ENCODE data around the gene MCFD2. TPM values are rescaled to one million over a fixed set of nuclear protein-coding genes. Genes with fewer than 3 reads are reported as not detected.

MCFD2 gene
- polyA plus RNA-seq, 4 donors, result 20.8 to 71.1 (median 33.2) TPM

DNA sequence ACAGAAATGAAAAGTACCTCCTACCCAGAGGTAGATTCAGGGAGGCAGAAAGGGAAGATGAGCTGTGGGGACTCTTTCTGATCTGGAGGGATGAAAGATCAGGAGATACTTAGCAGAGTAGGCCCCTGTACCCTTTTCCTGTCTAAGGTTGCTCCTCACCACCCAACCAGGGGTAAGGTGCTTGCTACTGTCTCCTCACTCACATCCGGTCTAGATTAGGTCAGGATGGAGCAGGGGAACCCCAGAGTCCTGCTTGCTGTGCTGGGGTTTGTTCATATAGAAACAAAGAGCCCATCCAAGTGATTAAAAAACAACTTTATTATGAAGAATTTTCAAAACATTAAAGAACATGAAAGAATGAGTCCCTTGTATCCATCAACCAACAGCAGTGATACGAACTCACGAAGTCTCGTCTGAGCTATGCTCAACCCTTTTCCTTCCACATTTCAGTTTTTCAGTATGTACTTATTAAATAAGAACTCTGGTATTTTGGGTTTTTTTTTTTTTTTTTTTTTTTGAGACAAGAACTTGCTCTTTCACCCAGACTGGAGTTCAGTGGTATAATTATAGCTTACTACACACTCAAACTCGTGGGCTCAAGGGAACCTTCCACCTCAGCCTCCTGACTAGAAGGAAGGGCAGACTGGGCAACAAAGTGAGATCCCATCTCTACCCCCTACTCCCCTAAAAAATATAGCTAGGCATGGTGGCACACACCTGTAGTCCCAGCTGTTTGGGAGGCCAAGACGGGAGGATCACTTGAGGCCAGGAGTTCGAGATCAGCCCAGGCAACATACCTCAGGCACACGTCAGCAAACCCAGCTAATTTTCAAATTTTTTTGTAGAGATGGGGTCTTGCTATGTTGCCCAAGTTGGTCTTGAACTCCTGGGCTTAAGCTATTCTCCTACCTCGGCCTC, 28.5 kb upstream of the MCFD2 start:
- 79 to 84% (median 79%) methylated on average over 9 of the region's 9 CpGs for WGBS, 3 donors
- peak overlapping the region in 1 of 3 donors; percentile 57 for H3K27ac ChIP-seq (ENCODE audit: low read depth in 1 of 3, low read length in 2 of 3)
- H3K4me3 ChIP-seq (ENCODE audit: low read depth in 1 of 3, low read length in 3 of 3), result no peak overlapping the region
- peaks cover 0 to 20% (median 0%) of the 10 kb centered on the region in 3 donors for H3K36me3 ChIP-seq (ENCODE audit: control insufficient read depth in 3 of 3, insufficient read depth in 2 of 3, low read depth in 1 of 3, low read length in 3 of 3)
- no peaks in the 10 kb centered on the region for H3K27me3 ChIP-seq (ENCODE audit: control insufficient read depth in 3 of 3, insufficient read depth in 3 of 3, low read length in 3 of 3)
- H3K4me1 ChIP-seq (ENCODE audit: control insufficient read depth in 3 of 3, insufficient read depth in 2 of 3, low read depth in 1 of 3, low read length in 2 of 3), result peaks cover 4 to 19% (median 13%) of the 10 kb centered on the region in 3 donors
- no peaks in the 10 kb centered on the region for H3K9me3 ChIP-seq (ENCODE audit: control insufficient read depth in 2 of 2, insufficient read depth in 1 of 2, low read depth in 1 of 2, low read length in 1 of 2)
- no peak for FAIRE-seq
- DNase-seq, result peak in 1 of 2 donors; percentile 30

GRCh38 chr2:46942891-46943626, 27.5 kb upstream of the MCFD2 start:
- peak overlapping the region in 1 of 3 donors; percentile 57 for H3K27ac ChIP-seq (ENCODE audit: low read depth in 1 of 3, low read length in 2 of 3)
- FAIRE-seq (no peak), DNase-seq (no peak)
- no peaks in the 10 kb centered on the region for H3K27me3 ChIP-seq (ENCODE audit: control insufficient read depth in 3 of 3, insufficient read depth in 3 of 3, low read length in 3 of 3)
- H3K9me3 ChIP-seq (ENCODE audit: control insufficient read depth in 2 of 2, insufficient read depth in 1 of 2, low read depth in 1 of 2, low read length in 1 of 2), result no peaks in the 10 kb centered on the region
- 72 to 84% (median 74%) methylated on average over 10 of the region's 10 CpGs for WGBS, 3 donors
- peaks cover 4 to 19% (median 13%) of the 10 kb centered on the region in 3 donors for H3K4me1 ChIP-seq (ENCODE audit: control insufficient read depth in 3 of 3, insufficient read depth in 2 of 3, low read depth in 1 of 3, low read length in 2 of 3)
- peaks cover 0 to 18% (median 0%) of the 10 kb centered on the region in 3 donors for H3K36me3 ChIP-seq (ENCODE audit: control insufficient read depth in 3 of 3, insufficient read depth in 2 of 3, low read depth in 1 of 3, low read length in 3 of 3)
- H3K4me3 ChIP-seq (ENCODE audit: low read depth in 1 of 3, low read length in 3 of 3), result peak overlapping the region in 1 of 3 donors; percentile 98

GRCh38 chr2:46942143-46942526, 26.5 kb upstream of the MCFD2 start:
- 1 to 5% (median 3%) methylated on average over 9 to 10 of the region's 10 CpGs for WGBS, 3 donors
- DNase-seq, result peak in 1 of 2 donors; percentile 58
- Histone ChIP-seq H3K27me3 (ENCODE audit: control insufficient read depth in 3 of 3, insufficient read depth in 3 of 3, low read length in 3 of 3) (no peaks in the 10 kb centered on the region), H3K9me3 (ENCODE audit: control insufficient read depth in 2 of 2, insufficient read depth in 1 of 2, low read depth in 1 of 2, low read length in 1 of 2) (no peaks in the 10 kb centered on the region), H3K4me3 (ENCODE audit: low read depth in 1 of 3, low read length in 3 of 3) (peak overlapping the region; percentile 78 to 98 (median 81)), H3K27ac (ENCODE audit: low read depth in 1 of 3, low read length in 2 of 3) (peak overlapping the region; percentile 82 to 97 (median 87)), H3K4me1 (ENCODE audit: control insufficient read depth in 3 of 3, insufficient read depth in 2 of 3, low read depth in 1 of 3, low read length in 2 of 3) (peaks cover 4 to 19% (median 13%) of the 10 kb centered on the region in 3 donors), H3K36me3 (ENCODE audit: control insufficient read depth in 3 of 3, insufficient read depth in 2 of 3, low read depth in 1 of 3, low read length in 3 of 3) (peaks cover 0 to 18% (median 0%) of the 10 kb centered on the region in 3 donors)
- no peak for FAIRE-seq

DNA sequence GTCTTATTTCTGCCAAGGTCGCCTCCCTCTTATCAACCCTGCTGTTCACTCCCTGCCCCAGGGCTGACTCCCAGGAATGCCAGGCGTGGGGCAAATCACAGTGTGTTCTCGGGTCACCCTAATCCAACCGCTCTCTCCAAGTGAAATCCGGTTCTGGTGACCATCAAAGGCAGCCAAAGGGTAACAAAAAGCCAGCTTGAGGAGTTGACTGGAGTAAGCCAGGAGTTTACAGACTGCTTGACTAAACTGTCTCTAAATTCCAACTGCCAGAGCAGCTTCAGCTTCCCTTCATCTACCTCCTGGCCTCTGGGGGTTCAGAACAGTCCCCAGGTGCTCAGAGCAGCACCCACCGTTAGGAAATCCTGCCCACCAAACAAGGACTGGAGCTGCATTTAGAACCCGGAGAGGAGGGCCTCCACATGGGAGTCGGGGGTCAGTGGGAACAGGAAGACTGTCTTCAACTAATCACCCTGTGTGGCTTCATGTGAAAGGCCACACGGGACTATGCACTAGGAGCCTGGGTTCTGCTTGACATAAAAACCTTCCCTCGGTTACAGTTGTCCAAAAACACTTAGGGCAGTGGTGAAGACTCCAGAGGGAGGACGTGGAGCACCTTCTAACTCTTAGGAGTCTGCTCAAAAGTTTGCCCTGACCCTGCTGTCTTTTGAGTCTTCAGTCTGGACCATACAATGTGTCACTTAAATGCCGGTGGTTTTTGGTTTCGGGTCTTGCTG, 24.2 kb upstream of the MCFD2 start:
- Histone ChIP-seq H3K9me3 (ENCODE audit: control insufficient read depth in 2 of 2, insufficient read depth in 1 of 2, low read depth in 1 of 2, low read length in 1 of 2) (no peaks in the 10 kb centered on the region), H3K4me3 (ENCODE audit: low read depth in 1 of 3, low read length in 3 of 3) (peak overlapping the region in 1 of 3 donors; percentile 98), H3K36me3 (ENCODE audit: control insufficient read depth in 3 of 3, insufficient read depth in 2 of 3, low read depth in 1 of 3, low read length in 3 of 3) (peaks cover 0 to 3% (median 0%) of the 10 kb centered on the region in 3 donors), H3K27me3 (ENCODE audit: control insufficient read depth in 3 of 3, insufficient read depth in 3 of 3, low read length in 3 of 3) (no peaks in the 10 kb centered on the region), H3K4me1 (ENCODE audit: control insufficient read depth in 3 of 3, insufficient read depth in 2 of 3, low read depth in 1 of 3, low read length in 2 of 3) (peaks cover 4 to 19% (median 13%) of the 10 kb centered on the region in 3 donors), H3K27ac (ENCODE audit: low read depth in 1 of 3, low read length in 2 of 3) (peak overlapping the region; percentile 66 to 95 (median 92))
- WGBS, 3 donors, result 34 to 60% (median 38%) methylated on average over 13 of the region's 13 CpGs
- DNase-seq (peak; percentile 18 to 68), FAIRE-seq (no peak)

DNA sequence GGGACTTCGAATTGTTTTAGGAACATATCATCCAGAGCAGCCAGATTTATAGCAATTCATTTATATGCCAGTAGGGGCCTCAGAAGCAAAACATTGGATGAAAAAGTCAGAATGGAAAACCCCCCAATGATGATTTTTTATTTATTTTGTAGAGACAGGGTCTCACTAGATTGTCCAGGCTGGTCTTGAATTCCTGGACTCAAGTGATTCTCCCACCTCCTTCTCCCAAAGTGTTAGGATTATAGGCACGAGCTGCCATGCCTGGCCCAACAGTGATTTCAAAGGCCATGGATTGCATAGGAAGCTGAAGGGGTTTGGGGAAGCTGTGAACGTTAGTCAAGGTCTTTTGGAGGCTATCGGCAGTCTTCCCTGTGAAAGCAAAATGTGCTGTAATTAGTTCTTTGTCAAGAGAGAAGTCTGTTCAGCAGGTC, 21.9 kb upstream of the MCFD2 start:
- WGBS, 3 donors, result 54 to 75% (median 63%) methylated on average over 4 of the region's 4 CpGs
- no peak overlapping the region for H3K27ac ChIP-seq (ENCODE audit: low read depth in 1 of 3, low read length in 2 of 3)
- DNase-seq (no peak), FAIRE-seq (no peak)
- H3K9me3 ChIP-seq (ENCODE audit: control insufficient read depth in 2 of 2, insufficient read depth in 1 of 2, low read depth in 1 of 2, low read length in 1 of 2), result no peaks in the 10 kb centered on the region
- H3K27me3 ChIP-seq (ENCODE audit: control insufficient read depth in 3 of 3, insufficient read depth in 3 of 3, low read length in 3 of 3), result no peaks in the 10 kb centered on the region
- H3K4me3 ChIP-seq (ENCODE audit: low read depth in 1 of 3, low read length in 3 of 3), result no peak overlapping the region
- peaks cover 0 to 15% (median 9%) of the 10 kb centered on the region in 3 donors for H3K4me1 ChIP-seq (ENCODE audit: control insufficient read depth in 3 of 3, insufficient read depth in 2 of 3, low read depth in 1 of 3, low read length in 2 of 3)
- no peaks in the 10 kb centered on the region for H3K36me3 ChIP-seq (ENCODE audit: control insufficient read depth in 3 of 3, insufficient read depth in 2 of 3, low read depth in 1 of 3, low read length in 3 of 3)

- FAIRE-seq (no peak), DNase-seq (no peak)
- H3K4me3 ChIP-seq (ENCODE audit: low read depth in 1 of 3, low read length in 3 of 3), result no peak overlapping the region
- no peaks in the 10 kb centered on the region for H3K9me3 ChIP-seq (ENCODE audit: control insufficient read depth in 2 of 2, insufficient read depth in 1 of 2, low read depth in 1 of 2, low read length in 1 of 2)
- no peaks in the 10 kb centered on the region for H3K27me3 ChIP-seq (ENCODE audit: control insufficient read depth in 3 of 3, insufficient read depth in 3 of 3, low read length in 3 of 3)
- H3K4me1 ChIP-seq (ENCODE audit: control insufficient read depth in 3 of 3, insufficient read depth in 2 of 3, low read depth in 1 of 3, low read length in 2 of 3), result peaks cover 0 to 14% (median 9%) of the 10 kb centered on the region in 3 donors
- no peaks in the 10 kb centered on the region for H3K36me3 ChIP-seq (ENCODE audit: control insufficient read depth in 3 of 3, insufficient read depth in 2 of 3, low read depth in 1 of 3, low read length in 3 of 3)
- no peak overlapping the region for H3K27ac ChIP-seq (ENCODE audit: low read depth in 1 of 3, low read length in 2 of 3)
- 91 to 98% (median 96%) methylated on average over 5 of the region's 5 CpGs for WGBS, 3 donors
Observed at GRCh38 chr2:46936566-46936965, 21.0 kb upstream of the MCFD2 start.

- Histone ChIP-seq H3K36me3 (ENCODE audit: control insufficient read depth in 3 of 3, insufficient read depth in 2 of 3, low read depth in 1 of 3, low read length in 3 of 3) (no peaks in the 10 kb centered on the region), H3K27ac (ENCODE audit: low read depth in 1 of 3, low read length in 2 of 3) (no peak overlapping the region), H3K27me3 (ENCODE audit: control insufficient read depth in 3 of 3, insufficient read depth in 3 of 3, low read length in 3 of 3) (no peaks in the 10 kb centered on the region), H3K4me3 (ENCODE audit: low read depth in 1 of 3, low read length in 3 of 3) (no peak overlapping the region), H3K9me3 (ENCODE audit: control insufficient read depth in 2 of 2, insufficient read depth in 1 of 2, low read depth in 1 of 2, low read length in 1 of 2) (peaks cover 0 to 3% of the 10 kb centered on the region in 2 donors), H3K4me1 (ENCODE audit: control insufficient read depth in 3 of 3, insufficient read depth in 2 of 3, low read depth in 1 of 3, low read length in 2 of 3) (peaks cover 0 to 9% (median 3%) of the 10 kb centered on the region in 3 donors)
- DNase-seq, result no peak
- FAIRE-seq, result no peak
- 82 to 92% (median 83%) methylated on average over 5 of the region's 5 CpGs for WGBS, 3 donors
Observed at GRCh38 chr2:46935071-46935470, 19.5 kb upstream of the MCFD2 start.

DNA sequence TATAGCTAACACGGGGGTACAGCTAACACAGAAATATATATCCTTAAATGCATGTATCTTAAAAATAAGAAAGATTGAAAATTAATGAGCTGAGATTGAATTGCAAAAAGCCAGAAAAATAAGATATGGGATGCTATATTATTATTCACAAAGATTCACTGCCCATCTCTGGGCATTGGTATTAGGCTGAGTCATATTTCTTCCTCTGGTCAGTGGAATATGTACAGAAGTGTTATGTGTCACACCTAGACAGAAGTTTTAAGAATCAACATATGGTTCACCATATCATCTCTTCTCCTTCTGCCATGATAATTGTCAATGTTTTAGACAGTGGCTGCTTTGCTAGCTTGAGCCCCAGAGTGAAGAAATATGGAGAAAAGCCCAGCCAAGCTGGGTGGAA, 14.0 kb upstream of the MCFD2 start:
- H3K4me1 ChIP-seq (ENCODE audit: control insufficient read depth in 3 of 3, insufficient read depth in 2 of 3, low read depth in 1 of 3, low read length in 2 of 3), result no peaks in the 10 kb centered on the region
- peaks cover 0 to 16% of the 10 kb centered on the region in 2 donors for H3K9me3 ChIP-seq (ENCODE audit: control insufficient read depth in 2 of 2, insufficient read depth in 1 of 2, low read depth in 1 of 2, low read length in 1 of 2)
- no peak overlapping the region for H3K4me3 ChIP-seq (ENCODE audit: low read depth in 1 of 3, low read length in 3 of 3)
- DNase-seq, result no peak
- 97 to 100% (median 100%) methylated on average over 1 of the region's 1 CpG for WGBS, 3 donors
- no peaks in the 10 kb centered on the region for H3K36me3 ChIP-seq (ENCODE audit: control insufficient read depth in 3 of 3, insufficient read depth in 2 of 3, low read depth in 1 of 3, low read length in 3 of 3)
- H3K27ac ChIP-seq (ENCODE audit: low read depth in 1 of 3, low read length in 2 of 3), result no peak overlapping the region
- FAIRE-seq, result no peak
- no peaks in the 10 kb centered on the region for H3K27me3 ChIP-seq (ENCODE audit: control insufficient read depth in 3 of 3, insufficient read depth in 3 of 3, low read length in 3 of 3)

All from small intestine (tissue), 7 donors.